GM21825 (cell line): ENCODE measurements around the gene NXF1.
"Not testable (repeated sequence)": the region's sequence is repeated elsewhere in the genome, so short reads cannot be mapped to it uniquely, and the experiment has no call there.

Source experiments
- ATAC-seq: cut with Tn5 transposase; IDR thresholded peaks from one replicate; pipeline ENCODE4 v1.9.1; 2021; ENCODE audit warnings: mild to moderate bottlenecking, moderate library complexity; ENCODE audit not compliant: unreplicated experiment

The NXF1 gene

DNA sequence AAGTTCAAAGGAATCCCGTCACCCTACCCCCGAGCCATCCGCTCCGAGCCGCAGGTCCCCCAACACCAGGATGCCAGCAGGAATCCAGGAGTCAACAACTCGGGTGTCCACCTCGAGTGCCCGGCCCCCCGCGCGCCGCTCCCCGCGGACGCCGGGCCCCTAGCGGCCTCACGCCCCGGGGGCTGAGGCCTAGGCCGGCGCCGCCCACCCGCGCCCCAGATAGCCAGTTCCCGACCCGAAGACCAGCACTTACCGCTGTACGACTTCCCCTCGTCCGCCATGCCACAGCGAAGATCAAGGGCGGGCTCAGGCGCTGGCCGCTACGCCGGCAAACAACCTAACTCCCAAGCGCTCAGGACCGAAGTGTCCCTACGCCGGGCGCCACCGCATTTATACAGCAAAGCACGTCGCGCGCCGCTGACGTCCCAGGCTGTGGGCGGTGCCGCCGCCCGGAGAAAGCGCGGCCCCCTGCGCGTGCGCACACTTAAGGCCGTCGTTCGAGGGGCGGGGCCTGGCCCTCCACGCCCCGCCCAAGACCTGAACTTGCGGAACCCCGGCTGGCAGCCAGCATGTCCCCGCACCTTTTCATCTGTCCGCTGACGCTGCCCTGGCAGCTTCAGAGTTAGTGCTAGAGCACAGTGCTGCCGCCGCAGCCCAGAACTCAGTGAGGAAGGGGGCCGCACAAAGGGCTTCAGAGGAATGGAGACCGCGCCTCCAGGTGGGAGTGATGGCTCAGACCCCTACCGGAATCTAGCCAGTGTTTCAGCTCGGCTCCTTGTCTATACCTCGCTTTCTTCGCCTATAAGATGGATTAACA is at the start of gene NXF1:
TSS of gene NXF1 (minus strand) at position 365 of the 817 bp plus-strand sequence. CDS start at position 281, 84 bp downstream.
- ATAC-seq, result peak; percentile 83

DNA sequence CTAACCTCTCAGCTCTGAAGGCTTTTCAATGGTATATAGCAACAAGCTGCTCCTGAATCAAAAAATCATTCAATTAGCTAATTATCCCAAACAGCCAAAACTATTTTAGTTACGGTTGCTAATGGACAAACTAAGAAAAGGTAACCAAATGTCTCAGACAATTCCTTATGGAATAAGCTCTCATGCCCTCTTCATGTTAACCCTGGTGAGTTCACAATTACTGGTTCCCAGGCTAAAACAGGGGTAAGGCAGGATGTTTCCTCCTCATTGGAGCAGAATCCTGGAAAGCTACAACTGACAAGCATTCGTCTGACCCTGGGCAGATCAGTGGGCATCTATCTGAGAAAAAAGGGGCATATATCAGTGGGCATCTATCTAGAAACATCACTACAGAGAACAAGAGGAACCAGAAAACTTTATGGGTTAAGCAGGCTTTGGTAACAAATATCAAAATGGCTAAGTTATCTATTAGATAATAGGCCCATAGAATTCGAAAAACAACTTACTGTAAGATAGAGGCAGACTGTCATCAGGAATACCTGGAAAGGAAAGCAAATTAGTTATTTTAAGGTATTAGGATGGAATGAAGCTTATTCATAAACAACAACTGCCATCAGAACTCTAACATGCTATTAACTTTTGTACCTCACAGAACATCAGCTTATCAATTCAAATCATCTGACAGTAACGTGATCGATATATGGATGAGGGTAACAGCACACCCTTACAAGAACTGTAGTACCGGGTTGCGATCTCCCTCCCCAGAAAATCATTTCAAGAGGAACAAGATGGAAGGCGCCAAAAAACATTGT is 49.0 kb upstream of the NXF1 start:
- ATAC-seq, result no peak

DNA sequence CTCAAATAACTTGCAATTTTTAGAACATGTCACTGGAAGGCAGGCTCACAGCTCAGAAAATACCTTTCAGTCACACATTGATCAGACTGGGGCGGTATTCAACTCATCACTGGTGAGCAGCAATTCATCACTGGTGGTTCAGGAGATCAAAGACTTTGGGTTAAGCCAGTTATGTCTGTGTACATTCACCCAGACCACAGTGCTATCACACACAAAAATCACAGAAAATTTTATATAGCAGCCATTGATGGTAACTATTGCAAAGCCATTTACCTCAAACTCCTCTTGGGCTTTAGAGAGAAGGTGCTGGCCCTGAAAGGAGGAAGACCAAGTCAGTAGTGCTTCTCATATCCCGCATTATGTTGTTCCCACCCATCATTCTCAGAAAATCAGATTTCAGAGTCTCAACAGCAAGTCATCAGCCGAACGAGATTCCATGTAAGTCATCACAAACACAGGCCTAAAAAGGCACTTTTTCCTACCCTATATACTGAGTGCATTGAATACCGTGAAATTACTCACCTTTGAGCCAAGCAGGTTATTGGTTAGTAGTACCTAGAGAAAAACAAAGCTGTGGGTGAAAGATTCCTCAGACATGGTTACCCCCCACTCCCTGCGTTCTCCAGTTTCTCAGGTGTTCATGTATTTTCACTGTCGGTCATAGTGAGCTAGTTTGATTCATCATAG is 48.2 kb upstream of the NXF1 start:
- no peak for ATAC-seq

DNA sequence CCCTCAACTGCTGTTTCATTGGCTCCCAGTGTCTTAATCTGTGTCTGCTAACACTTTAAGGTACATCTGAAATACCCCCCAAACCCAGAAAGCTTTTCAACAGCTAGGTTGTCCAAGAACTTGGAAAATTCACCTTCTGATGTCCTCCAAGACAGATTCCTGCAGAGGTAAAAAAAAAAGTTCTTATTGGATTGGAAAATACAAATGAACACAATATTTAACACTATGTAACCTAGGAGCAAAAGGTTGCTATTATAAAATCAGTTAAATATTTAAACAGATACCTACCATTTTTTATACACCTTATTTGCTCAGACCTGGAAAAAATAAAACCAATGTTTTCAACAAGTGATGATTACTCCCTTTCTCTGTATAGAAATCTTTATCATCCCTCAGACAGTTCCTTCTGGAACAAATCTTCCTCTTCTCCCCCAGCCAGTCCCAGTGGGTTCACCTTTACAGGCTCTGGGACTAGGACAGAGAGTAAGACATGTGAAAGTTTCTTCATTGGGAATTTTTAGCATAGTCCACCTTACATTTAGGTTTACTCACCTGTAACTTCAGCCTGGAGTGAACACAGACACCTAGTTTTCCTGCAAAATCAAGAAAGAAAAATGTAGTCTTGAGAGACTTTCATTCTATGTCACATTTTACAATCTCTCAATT is 47.4 kb upstream of the NXF1 start:
- ATAC-seq, result no peak

DNA sequence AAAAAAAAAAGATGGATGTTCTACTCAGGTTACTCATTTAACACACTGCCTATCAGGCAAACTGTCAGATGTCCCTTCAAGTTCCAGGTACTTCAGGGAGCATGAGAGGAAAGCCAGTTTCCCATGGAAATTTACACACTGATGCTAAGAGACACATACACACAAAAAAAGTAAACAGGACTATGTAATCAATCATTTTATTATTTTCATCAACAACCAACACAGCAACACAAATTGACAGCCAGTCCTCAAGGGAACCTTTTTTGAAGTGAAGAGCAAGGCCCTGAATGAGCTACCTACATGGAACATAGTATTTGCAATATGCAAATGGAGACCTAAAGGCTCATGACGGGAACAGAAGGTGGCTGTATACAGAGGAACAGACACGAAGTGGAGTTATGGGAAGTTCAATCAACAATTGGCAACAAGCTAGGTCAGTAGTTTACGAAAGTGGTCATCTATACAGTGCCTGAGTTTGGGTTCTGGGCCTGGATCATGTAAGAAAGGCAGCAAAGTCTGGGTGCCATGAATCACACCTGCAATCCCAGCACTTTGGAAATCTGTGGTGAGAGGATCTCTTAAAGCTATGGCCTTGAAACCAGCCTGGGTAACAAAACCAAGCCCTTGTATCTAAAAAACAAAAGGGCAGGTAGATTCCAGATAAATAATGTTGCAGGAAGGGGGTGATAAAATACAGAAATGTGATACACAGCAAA is 46.7 kb upstream of the NXF1 start:
- ATAC-seq, result no peak

DNA sequence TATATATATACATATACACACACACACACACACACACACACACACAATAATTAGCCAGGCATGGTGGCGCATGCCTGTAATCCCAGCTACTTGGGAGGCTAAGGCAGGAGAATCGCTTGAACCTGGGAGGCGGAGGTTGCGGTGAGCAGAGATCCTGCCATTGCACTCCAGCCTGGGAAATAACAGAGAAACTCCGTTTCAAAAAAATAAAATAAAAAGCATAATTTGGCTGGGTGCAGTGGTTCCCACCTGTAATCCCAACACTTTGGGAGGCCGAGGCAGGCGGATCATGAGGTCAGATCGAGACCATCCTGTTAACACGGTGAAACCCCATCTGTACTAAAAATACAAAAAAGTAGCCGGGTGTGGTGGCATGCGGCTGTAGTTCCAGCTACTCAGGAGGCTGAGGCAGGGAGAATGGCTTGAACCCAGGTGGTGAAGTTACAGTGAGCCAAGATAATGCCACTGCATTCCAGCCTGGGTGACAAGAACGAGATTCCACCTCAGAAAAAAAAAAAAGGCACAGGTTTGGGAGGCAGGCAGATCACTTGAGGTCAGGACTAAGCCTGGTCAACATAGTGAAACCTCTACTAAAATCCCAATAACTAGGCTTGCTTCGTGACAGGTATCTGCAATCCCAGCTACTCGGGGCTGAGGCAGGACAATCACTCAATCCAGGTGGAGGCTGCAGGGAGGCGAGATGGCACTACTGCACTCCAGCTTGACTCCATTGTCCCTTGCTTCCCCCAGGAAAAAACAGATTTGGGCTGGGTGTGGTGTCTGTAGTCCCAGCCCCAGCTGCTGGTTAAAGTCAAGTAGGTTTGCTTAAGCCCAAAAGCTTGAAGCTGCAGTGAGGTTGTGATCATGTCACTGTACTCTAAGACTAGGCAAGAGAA is 45.9 kb upstream of the NXF1 start:
- ATAC-seq, result no peak

DNA sequence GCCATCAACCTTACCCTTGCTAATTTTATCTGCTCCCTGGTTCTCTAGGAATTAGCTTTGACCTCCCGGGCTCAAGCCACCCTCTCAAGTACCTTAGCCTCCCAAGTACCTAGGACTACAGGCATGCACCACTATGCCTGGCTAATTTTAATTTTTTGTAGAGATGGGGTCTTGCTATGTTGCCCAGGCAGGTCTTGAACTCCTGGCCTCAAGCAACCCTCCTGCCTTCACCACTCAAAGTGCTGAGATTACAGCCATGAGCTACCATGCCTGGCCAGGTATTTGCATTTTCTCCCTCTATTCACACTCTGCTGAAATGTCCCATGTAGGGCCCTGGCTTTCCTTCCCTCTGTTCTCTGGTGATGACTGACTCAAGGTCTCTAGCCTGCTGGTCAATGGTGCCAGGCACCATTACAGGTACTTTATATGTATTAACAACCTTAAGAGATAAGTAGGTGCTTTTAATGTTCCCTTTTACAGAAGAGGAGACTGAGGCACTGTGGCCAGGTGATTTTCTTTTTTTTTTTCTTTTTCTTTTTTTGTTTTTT is 42.6 kb upstream of the NXF1 start:
- no peak for ATAC-seq

DNA sequence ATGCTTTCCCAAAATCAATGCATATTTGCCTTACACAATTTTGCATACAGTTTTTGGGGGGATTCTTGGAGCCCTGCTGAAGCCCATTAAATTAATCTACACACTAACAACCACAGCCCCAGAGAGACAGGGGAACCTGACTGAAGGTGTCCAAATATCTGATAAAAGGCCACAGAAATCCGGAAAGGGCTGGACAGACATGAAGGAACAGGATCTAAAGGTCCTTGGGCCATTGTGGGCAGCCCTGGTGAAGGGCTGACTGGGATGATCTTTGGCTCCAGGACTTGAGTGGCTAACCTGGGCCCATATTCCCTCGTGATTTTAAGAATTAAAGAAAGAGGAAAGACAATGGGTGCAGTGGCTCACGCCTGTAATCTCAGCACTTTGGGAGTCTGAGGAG is 40.9 kb upstream of the NXF1 start:
- no peak for ATAC-seq

DNA sequence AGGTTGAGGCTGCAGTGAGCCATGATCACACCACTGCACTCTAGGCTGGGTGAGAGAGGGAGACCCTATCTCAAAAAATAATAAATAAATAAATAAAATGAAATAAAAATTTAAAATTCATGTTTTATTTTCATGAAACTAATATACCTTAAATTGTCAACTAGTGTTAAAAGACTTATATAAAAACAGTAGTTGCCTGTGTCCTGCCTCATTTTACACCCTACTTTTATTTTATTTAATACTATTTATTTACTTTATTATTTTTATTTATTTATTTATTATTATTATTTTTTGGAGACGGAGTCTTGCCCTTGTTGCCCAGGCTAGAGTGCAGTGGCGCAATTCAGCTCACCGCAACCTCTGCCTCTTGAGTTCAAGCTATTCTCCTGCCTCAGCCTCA is 38.9 kb upstream of the NXF1 start:
- no peak for ATAC-seq

DNA sequence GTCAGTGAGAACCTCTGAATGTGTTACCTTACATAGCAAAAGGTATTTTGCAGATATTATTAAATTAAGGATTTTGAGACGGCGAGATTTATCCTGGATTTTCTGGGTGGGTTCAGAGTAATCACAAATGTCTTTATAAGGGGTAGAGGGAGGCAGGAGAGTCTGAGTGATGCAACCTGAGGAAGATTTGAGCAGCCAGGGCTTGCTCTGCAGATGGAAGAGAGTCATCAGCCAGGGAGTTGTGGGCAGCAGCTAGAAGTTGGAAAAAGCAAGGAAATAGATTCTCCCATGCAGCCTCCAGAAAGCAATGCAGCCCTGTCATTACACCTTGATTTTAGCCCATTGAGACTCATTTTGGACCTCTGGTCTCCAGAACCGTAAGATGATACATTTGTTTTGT is 38.2 kb upstream of the NXF1 start:
- no peak for ATAC-seq

DNA sequence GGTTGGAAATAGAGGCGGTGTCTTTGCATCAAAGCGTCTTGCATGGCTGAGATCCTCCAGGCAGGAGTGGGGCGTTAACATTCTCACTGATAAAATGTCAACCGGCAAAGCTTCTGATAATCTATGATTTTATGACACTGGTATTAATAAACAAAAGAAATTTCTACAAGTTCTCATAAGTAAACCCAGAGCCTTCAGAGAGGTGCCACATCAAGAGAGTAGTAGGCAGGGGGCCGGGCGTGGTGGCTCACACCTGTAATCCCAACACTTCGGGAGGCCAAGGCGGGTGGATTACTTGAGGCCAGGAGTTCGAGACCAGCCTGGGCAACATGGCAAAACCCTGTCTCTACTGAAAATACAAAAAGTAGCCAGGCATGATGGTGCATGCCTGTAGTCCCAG is 37.7 kb upstream of the NXF1 start:
- ATAC-seq, result not testable (repeated sequence)

DNA sequence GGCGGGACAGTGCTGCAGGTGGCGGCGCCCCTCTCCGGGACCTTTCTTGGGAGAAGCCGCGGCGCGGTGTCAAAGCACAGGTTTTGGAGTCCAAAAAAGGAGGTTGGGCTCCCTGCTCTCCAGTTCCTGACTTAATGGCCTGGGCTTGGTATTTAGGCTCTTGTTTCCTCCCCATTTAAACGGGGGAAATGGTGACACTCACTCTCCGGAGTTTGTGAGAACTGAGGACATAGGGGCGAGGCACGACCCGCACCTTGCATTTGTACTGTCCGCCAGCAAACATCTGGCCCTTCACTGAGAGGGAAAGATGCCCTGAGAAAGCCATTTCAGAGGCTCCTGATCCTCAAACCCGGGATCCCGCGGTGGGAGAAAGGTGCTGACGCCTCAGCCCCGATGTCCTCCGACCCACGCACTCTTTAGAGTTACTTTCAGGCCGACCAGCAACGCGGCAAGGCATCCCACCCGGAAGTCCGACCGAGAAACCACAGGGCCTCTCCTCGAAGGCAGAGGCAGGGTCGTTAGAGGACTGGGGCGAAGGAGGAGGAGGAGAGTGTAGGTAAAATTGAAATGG is 37.0 kb upstream of the NXF1 start:
- no peak for ATAC-seq

DNA sequence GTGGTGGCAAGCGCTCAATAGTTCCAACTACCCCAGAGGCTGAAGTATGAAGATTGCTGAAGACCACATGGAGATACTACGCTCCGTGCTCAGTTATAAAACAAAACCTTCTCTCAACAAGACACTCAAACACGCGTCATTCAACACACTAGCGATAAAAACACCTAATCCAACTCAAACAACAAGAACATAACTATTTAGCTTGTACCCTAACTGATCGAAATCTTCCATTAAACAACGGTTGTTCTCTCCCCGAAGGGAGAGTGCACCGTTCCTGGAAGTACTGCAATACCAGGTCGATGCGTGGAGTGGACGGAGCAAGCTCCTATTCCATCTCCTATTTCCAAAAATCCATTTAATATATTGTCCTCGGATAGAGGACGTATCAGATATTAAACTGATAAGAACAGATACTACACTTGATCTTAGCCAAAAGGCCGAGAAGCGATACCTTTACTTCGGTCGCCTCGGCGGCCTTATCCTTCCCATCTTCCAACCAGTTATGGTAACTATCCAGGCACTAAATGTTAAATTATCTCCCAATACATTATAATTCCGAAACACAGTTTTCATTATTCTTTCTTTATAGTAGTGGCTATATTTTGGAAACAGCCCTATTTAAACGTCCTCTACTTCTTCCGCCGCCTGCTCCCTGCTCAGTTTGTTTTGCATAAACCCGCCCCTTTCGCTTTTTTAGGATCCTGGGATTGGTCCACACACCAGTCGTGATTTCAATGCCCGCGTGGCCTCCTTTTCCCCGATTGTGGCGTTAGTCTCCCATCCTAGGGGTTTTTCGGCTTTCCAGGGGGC is 36.3 kb upstream of the NXF1 start:
- ATAC-seq, result peak; percentile 40

DNA sequence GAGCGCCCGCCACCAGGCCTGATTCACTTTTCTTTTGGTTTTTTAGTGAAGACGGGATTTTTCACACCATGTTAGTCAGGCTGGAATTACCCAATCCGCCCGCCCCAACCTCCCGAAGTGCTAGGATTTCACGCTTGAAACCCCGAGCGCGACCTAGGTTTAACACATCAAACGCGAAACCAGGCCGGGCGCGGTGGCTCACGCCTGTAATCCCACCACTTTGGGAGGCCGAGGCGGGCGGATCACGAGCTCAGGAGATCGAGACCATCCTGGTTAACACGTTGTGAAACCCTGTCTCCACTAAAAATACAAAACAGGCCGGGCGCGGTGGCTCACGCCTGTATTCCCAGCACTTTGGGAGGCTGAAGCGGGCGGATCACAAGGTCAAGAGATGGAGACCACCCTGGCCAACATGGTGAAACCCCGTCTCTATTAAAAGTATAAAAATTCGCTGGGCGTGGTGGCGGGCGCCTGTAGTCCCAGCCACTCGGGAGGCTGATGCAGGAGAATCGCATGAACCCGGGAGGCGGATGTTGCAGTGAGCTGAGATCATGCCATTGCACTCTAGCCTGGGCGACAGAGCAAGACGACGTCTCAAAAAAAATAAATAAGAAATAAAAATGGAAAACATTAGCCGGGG is 35.6 kb upstream of the NXF1 start:
- not testable (repeated sequence) for ATAC-seq

DNA sequence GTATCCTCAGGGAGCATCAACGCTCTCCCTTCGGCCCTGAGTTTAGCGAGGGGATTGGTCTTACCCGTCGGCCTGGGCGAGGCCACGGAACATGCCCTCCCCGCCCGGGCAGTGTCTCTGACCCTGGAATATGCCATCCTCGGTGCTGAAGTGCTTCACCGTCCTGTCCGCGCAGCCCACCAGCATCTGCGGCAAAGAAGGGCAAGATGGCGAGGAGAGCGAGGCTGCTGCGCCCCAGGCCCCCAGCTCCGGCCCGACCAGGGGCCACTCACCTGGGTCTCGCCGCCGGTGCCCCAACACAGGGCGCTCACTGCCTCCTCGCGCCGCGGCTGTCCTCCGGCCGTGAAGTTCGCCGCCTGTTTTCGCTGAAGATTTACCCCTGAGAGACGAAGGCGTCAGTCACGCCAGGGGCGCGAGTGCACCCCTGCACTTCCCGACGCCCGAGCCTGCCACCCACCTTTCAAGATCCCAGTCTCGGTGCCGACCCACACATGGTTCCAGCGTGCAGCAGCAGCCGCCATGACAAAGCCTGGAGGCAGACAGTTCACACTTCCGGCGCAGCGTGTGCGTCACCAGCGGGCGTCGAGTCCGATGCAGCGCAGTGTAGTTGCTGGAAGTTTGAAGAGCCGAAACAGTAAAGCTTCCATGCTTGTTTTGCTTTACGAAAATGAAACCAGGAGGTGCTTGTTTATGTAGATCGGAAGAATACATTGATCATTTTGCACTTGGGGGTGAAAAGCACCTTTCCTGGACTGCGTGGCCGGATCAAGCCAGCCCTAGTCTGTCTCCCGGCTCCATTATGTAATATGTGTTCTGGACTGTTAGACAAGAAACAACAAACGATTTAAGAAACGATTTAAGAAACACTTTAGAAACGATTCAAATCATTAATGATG is 34.1 kb upstream of the NXF1 start, which contains the start of gene WDR74:
TSS of gene WDR74 (minus strand) at position 541 of the 896 bp plus-strand sequence. CDS start at position 521, 20 bp downstream.
- ATAC-seq, result peak; percentile 50

DNA sequence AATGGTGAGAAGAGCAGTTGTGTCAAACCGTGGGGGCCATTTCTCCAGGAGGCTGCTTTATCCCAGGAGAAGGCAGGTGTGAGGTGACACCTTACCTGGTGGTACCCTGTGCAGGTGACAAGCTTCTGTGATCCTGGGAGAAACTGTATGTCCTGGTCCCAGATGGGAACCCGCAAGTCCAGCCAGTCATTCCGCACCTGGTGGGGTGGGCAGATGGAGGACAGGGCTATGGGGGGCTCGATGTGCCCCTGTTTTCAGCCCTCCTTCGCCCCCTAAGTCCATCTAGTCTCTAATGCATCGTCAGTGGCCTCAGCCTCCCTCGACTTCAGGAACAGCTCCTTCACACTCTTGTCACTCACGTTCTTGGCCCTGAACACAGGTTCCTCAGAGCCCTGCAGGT is 30.1 kb upstream of the NXF1 start:
- no peak for ATAC-seq
